PC-9 (cell line): ENCODE measurements around the gene SCCPDH.

Experiments used
- EZH2 ChIP-seq: fragments of 200-600 bp; sonication (generic); IDR thresholded peaks from 2 replicates; pipeline ENCODE4 v1.8.0; 2017; ENCODE audit warnings: antibody characterized with exemption, low read depth
- TF ChIP-seq, protein P1 (sequence below): fragments of 200-600 bp; sonication (generic); conservative IDR thresholded peaks from 2 replicates; pipeline ENCODE4 v1.6.1; 2017; ENCODE audit warnings: mixed run types, antibody characterized with exemption, mild to moderate bottlenecking, moderate library complexity

DNA sequence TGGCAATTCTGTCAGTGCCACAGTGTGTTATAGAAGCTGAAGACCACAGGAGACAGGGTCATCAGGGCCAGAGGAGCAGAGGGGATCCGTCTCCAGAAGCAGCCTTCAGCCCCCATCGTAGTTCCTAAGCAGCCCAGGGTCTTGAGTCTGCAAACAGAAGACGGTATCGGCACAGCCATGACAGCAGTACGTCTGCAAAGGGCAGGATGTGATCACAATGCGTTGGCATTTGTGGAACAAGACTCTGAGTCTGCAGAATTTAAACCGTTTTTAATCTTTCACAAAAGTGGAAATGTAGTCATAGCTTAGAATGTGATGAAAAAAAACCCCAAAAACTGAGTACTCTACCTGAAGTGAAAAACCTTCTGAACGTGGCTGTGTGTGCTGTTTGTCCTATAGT is 44.0 kb upstream of the SCCPDH start:
- TF ChIP-seq, protein P1, sequence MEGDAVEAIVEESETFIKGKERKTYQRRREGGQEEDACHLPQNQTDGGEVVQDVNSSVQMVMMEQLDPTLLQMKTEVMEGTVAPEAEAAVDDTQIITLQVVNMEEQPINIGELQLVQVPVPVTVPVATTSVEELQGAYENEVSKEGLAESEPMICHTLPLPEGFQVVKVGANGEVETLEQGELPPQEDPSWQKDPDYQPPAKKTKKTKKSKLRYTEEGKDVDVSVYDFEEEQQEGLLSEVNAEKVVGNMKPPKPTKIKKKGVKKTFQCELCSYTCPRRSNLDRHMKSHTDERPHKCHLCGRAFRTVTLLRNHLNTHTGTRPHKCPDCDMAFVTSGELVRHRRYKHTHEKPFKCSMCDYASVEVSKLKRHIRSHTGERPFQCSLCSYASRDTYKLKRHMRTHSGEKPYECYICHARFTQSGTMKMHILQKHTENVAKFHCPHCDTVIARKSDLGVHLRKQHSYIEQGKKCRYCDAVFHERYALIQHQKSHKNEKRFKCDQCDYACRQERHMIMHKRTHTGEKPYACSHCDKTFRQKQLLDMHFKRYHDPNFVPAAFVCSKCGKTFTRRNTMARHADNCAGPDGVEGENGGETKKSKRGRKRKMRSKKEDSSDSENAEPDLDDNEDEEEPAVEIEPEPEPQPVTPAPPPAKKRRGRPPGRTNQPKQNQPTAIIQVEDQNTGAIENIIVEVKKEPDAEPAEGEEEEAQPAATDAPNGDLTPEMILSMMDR, result no peak
- TF ChIP-seq EZH2, result no peak
